22Rv1 (cell line): ENCODE measurements around the gene NECTIN2.

Experiments used
- ZFX ChIP-seq: fragments of 450-650 bp; IDR thresholded peaks from 2 replicates; pipeline ENCODE4 v1.6.1; 2017; ENCODE audit warnings: antibody characterized with exemption, borderline replicate concordance
- TF ChIP-seq, protein P1 (sequence below): fragments of 450-650 bp; IDR thresholded peaks from 2 replicates; pipeline ENCODE4 v1.5.1; 2017; ENCODE audit warnings: mild to moderate bottlenecking

DNA sequence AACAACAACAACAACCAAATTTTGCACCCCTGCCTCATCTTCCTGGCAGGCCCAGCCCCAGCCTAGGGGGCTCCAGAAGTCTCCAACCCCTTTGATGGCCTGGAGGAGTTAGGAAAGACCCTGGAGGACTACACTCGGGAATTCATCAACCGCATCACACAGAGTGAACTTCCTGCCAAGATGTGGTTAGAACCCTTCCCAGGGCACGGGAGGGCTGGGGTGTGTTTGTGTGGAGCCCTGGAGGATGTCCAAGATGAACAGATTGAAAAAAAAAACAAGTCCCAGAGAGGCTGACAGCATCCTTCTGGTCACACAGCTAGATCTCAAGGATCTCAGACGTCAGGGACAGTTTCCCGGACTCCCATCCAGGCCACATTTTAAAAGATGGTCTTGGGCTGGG is 81.6 kb downstream of the NECTIN2 start:
- TF ChIP-seq, protein P1, sequence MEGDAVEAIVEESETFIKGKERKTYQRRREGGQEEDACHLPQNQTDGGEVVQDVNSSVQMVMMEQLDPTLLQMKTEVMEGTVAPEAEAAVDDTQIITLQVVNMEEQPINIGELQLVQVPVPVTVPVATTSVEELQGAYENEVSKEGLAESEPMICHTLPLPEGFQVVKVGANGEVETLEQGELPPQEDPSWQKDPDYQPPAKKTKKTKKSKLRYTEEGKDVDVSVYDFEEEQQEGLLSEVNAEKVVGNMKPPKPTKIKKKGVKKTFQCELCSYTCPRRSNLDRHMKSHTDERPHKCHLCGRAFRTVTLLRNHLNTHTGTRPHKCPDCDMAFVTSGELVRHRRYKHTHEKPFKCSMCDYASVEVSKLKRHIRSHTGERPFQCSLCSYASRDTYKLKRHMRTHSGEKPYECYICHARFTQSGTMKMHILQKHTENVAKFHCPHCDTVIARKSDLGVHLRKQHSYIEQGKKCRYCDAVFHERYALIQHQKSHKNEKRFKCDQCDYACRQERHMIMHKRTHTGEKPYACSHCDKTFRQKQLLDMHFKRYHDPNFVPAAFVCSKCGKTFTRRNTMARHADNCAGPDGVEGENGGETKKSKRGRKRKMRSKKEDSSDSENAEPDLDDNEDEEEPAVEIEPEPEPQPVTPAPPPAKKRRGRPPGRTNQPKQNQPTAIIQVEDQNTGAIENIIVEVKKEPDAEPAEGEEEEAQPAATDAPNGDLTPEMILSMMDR: no peak
- TF ChIP-seq ZFX: no peak
